Activated CD8-positive, alpha-beta T cell treated with anti-CD3 and anti-CD28 coated beads for 36 hours (primary cell): ENCODE results near the gene GLDC. TPM values are rescaled to one million over a fixed set of nuclear protein-coding genes. Genes with fewer than 3 reads are reported as not detected.

ENCODE experiments used
- ATAC-seq: fragments of 200-7000 bp; cut with Tn5 transposase; one replicate; pipeline ENCODE4 v1.10.0; 2021; ENCODE audit warnings: mild to moderate bottlenecking, moderate library complexity
- CTCF ChIA-PET: fragments of 350-600 bp; sonication (Branson Sonifier 250); formaldehyde crosslinking; loops from one replicate; lab custom pipeline; 2021; ENCODE audit warnings: antibody characterized with exemption; lab: Charles Lee
- POLR2A ChIA-PET: fragments of 350-600 bp; sonication (Branson Sonifier 250); formaldehyde crosslinking; loops from one replicate; lab custom pipeline; 2021; ENCODE audit warnings: antibody characterized with exemption; lab: Charles Lee
- DNase-seq: peaks from one replicate; pipeline ENCODE4 v3.0.0-alpha.2; 2020
- H3K27ac Mint-ChIP-seq: one replicate; pipeline ENCODE4 v1.8.0; 2021; ENCODE audit warnings: mild to moderate bottlenecking, mixed read lengths
- H3K27me3 Mint-ChIP-seq: one replicate; pipeline ENCODE4 v1.8.0; 2021; ENCODE audit warnings: mixed read lengths
- H3K36me3 Mint-ChIP-seq: one replicate; pipeline ENCODE4 v1.8.0; 2021; ENCODE audit warnings: low read depth, mixed read lengths
- H3K4me1 Mint-ChIP-seq: one replicate; pipeline ENCODE4 v1.8.0; 2021; ENCODE audit warnings: low read depth, mixed read lengths
- H3K4me3 Mint-ChIP-seq: one replicate; pipeline ENCODE4 v1.8.0; 2021; ENCODE audit warnings: mild to moderate bottlenecking, moderate library complexity, mixed read lengths
- H3K9me3 Mint-ChIP-seq: one replicate; pipeline ENCODE4 v1.8.0; 2021; ENCODE audit warnings: mixed read lengths
- CTCF ChIP-seq: fragments of 200-600 bp; IDR thresholded peaks from one replicate; pipeline ENCODE4 v1.8.0; 2022; ENCODE audit warnings: antibody characterized with exemption, mild to moderate bottlenecking
- intact Hi-C: fragments of 100-400 bp; cut with micrococcal nuclease; formaldehyde crosslinking; loops from one replicate; pipeline ENCODE4 v1.10.0; 2022
- total RNA-seq, 2 experiments: library from RNA; stranded (reverse); gene quantifications; one replicate each; pipeline ENCODE4 v1.2.3, GENCODE V29; 2021

The GLDC gene
- total RNA-seq, 2 experiments from 2014 or later: 0.63 to 1.3 TPM

DNA sequence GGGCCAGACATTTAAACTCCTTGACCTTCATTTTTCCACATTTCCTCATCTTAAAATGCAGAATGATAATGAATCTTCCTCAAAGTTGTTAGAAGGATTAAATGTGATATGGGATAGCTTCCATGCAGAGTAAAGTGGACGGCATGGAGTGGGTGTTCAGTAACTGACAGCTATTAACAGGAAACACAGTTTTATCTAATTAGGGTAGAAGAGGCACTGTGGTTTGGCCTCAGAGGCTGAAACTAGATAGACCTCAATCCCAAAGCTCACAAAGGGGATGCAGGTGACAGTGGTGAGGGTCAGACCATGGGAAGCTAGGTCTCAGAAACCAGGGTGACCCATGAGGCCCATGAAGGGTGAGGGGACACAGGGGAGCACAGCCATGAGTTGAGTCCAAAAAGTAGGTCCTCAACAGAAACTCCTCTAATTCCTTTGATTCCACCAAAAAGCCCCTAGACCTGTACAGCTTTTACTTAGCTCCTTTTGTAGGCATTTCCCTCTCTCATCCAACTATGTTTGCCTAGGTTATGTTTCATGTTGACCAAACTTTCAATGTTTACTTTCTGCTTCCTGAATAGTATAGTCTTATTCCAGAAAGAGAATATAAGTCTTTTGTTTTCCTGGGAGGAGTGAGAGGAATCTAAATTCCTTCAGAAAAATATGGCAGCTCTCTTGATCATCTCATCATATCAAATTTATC is 27.9 kb upstream of the GLDC start:
- no peak overlapping the region for H3K4me3 Mint-ChIP-seq
- no peaks in the 10 kb centered on the region for H3K9me3 Mint-ChIP-seq
- intact Hi-C loops: no loop called here
- ChIA-PET POLR2A (interaction anchor here (0.6 to 1.6 kb wide), 2 partner anchors 9 to 82 kb away, joined by 3 to 4 read pairs; no protein-coding TSS in a partner anchor), CTCF (interaction anchor here (0.9 kb wide), 1 partner anchor 95 kb away, joined by 3 read pairs; no protein-coding TSS in a partner anchor)
- ATAC-seq (no peak), DNase-seq (no peak)
- H3K27me3 Mint-ChIP-seq: no peaks in the 10 kb centered on the region
- no peaks in the 10 kb centered on the region for H3K4me1 Mint-ChIP-seq
- no peak for TF ChIP-seq CTCF
- H3K36me3 Mint-ChIP-seq: no peaks in the 10 kb centered on the region
- no peak overlapping the region for H3K27ac Mint-ChIP-seq

- ATAC-seq (no peak), DNase-seq (no peak)
- intact Hi-C loops: no loop called here
- Mint-ChIP-seq H3K4me3 (no peak overlapping the region), H3K9me3 (no peaks in the 10 kb centered on the region), H3K36me3 (no peaks in the 10 kb centered on the region), H3K27me3 (no peaks in the 10 kb centered on the region), H3K27ac (no peak overlapping the region), H3K4me1 (no peaks in the 10 kb centered on the region)
- POLR2A ChIA-PET: no interaction called here
- no peak for TF ChIP-seq CTCF
- CTCF ChIA-PET: interaction anchor here (0.6 to 2.1 kb wide), 2 partner anchors 87 to 450 kb away, joined by 3 to 9 read pairs; no protein-coding TSS in a partner anchor
Measured at GRCh38 chr9:6672118-6672517, 26.6 kb upstream of the GLDC start.

DNA sequence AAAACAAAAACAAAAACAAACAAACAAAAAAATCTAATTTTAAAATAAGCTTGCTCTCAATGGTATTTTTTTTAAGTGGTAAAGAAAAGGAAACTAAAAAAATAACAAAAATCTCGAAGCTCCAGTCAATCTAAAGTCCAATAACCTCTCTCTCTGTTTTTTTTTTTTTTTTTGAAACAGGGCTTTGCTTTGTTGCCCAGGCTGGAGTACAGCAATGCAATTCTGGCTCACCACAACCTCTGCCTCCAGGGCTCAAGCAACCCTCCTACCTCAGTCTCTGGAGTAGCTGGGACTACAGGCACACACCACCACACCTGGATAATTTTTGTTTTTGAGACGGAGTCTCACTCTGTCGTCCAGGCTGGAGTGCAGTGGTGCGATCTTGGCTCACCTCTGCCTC is 25.9 kb upstream of the GLDC start:
- H3K27me3 Mint-ChIP-seq: no peaks in the 10 kb centered on the region
- no peak for TF ChIP-seq CTCF
- no peak for ATAC-seq
- ChIA-PET POLR2A (no interaction called here), CTCF (interaction anchor here (0.6 to 2.1 kb wide), 2 partner anchors 86 to 113 kb away, joined by 3 to 9 read pairs; no protein-coding TSS in a partner anchor)
- H3K27ac Mint-ChIP-seq: no peak overlapping the region
- DNase-seq: no peak
- no peaks in the 10 kb centered on the region for H3K36me3 Mint-ChIP-seq
- no peaks in the 10 kb centered on the region for H3K9me3 Mint-ChIP-seq
- no peaks in the 10 kb centered on the region for H3K4me1 Mint-ChIP-seq
- intact Hi-C loops: no loop called here
- H3K4me3 Mint-ChIP-seq: no peak overlapping the region

DNA sequence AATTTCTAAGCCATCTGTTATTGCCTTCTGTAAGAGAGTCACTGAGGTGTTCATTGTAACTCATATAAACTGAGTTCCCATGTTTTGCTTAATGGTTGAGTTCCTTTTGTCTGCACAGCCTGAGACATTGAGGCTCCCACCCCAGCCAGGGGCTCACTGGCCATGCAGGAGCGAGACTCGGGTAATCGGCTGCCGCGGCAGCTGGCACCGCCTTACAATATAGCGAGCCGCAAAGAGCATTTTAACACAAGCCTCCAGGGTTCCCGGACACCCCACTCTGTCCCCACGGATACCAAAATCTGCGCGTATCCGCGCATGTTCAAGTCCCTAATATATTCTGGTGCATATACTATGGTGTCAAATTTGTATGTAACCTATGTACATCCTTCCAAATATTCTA is 24.4 kb upstream of the GLDC start:
- Mint-ChIP-seq H3K4me1 (no peaks in the 10 kb centered on the region), H3K27ac (no peak overlapping the region), H3K4me3 (no peak overlapping the region), H3K9me3 (no peaks in the 10 kb centered on the region), H3K36me3 (no peaks in the 10 kb centered on the region), H3K27me3 (no peaks in the 10 kb centered on the region)
- intact Hi-C loops: no loop called here
- CTCF ChIA-PET: interaction anchor here (1.1 to 2.1 kb wide), 3 partner anchors 83 to 85 kb away, joined by 6 to 9 read pairs (median 7); no protein-coding TSS in a partner anchor
- ATAC-seq (no peak), DNase-seq (no peak)
- POLR2A ChIA-PET: interaction anchor here (0.6 kb wide), 1 partner anchor 638 kb away, joined by 3 read pairs; no protein-coding TSS in a partner anchor
- TF ChIP-seq CTCF: no peak
